HL-60/S4 treated with retinoic acid at 250 ng/mL for 4 days and 3 days (cell line): ENCODE results near the gene GGCX.

Experiments used
- in situ Hi-C: fragments of 300-500 bp; cut with MboI; formaldehyde crosslinking; loops from 2 replicates; pipeline ENCODE4 v1.7.0; 2022; ENCODE audit warnings: low sequenced_read_pairs

The GGCX gene

GRCh38 chr2:85542777-85543176 is 18.5 kb downstream of the GGCX start:
- in situ Hi-C loops = no loop called here

- in situ Hi-C loops = no loop called here
Measured at GRCh38 chr2:85541753-85542457, 19.4 kb downstream of the GGCX start.

- in situ Hi-C loops = no loop called here
Measured at GRCh38 chr2:85541262-85541661, 20.0 kb downstream of the GGCX start.

GRCh38 chr2:85540133-85540648 is 21.1 kb downstream of the GGCX start:
- in situ Hi-C loops = no loop called here

- in situ Hi-C loops = no loop called here
Measured at GRCh38 chr2:85539361-85540132, 21.7 kb downstream of the GGCX start.

- in situ Hi-C loops = no loop called here
Measured at GRCh38 chr2:85538507-85539360, 22.6 kb downstream of the GGCX start, which contains the start of gene MAT2A. Gene MAT2A (plus strand): TSS chr2:85539168. CDS start chr2:85539288, 120 bp downstream.

GRCh38 chr2:85537600-85538506 is 23.4 kb downstream of the GGCX start:
- in situ Hi-C loops = no loop called here

GRCh38 chr2:85536479-85536878 is 24.8 kb downstream of the GGCX start:
- in situ Hi-C loops = no loop called here

GRCh38 chr2:85534881-85535280 is 26.4 kb downstream of the GGCX start:
- in situ Hi-C loops = no loop called here

GRCh38 chr2:85534099-85534498 is 27.2 kb downstream of the GGCX start:
- in situ Hi-C loops = no loop called here

GRCh38 chr2:85531589-85531988 is 29.7 kb downstream of the GGCX start:
- in situ Hi-C loops = no loop called here

GRCh38 chr2:85529809-85530208 is 31.5 kb downstream of the GGCX start:
- in situ Hi-C loops = no loop called here

GRCh38 chr2:85528355-85528754 is 32.9 kb downstream of the GGCX start:
- in situ Hi-C loops = no loop called here

- in situ Hi-C loops = no loop called here
Measured at GRCh38 chr2:85527787-85528186, 33.5 kb downstream of the GGCX start.

GRCh38 chr2:85525567-85525966 is 35.7 kb downstream of the GGCX start:
- in situ Hi-C loops = no loop called here

- in situ Hi-C loops = no loop called here
Measured at GRCh38 chr2:85525029-85525428, 36.3 kb downstream of the GGCX start.

GRCh38 chr2:85524336-85524908 is 36.9 kb downstream of the GGCX start:
- in situ Hi-C loops = no loop called here

GRCh38 chr2:85523903-85524335 is 37.4 kb downstream of the GGCX start:
- in situ Hi-C loops = no loop called here

- in situ Hi-C loops = no loop called here
Measured at GRCh38 chr2:85523062-85523902, 38.0 kb downstream of the GGCX start.
